WTC11 (cell line): ENCODE data around the gene CXCL11. TPM values are rescaled to one million over a fixed set of nuclear protein-coding genes. Genes with fewer than 3 reads are reported as not detected.

Source experiments
- ATAC-seq: fragments of 200-7000 bp; cut with Tn5 transposase; 2 replicates; pipeline ENCODE4 v1.10.0; 2021; ENCODE audit warnings: mild to moderate bottlenecking, moderate library complexity
- CTCF ChIA-PET: fragments of 300-600 bp; sonication (Branson Sonifier 250); formaldehyde crosslinking; loops from one replicate; lab custom pipeline; 2021; ENCODE audit warnings: antibody characterized with exemption; lab: Charles Lee
- POLR2A ChIA-PET: fragments of 350-600 bp; sonication (Branson Sonifier 250); formaldehyde crosslinking; loops from one replicate; lab custom pipeline; 2021; ENCODE audit warnings: antibody characterized with exemption; lab: Charles Lee
- DNase-seq: peaks from one replicate; pipeline ENCODE4 v3.0.0; 2021; ENCODE audit warnings: low spot score
- H3K27ac Mint-ChIP-seq: 2 replicates; pipeline ENCODE4 v1.8.0; 2021; ENCODE audit warnings: mixed read lengths
- H3K27me3 Mint-ChIP-seq: 2 replicates; pipeline ENCODE4 v1.8.0; 2021; ENCODE audit warnings: low read depth, mild to moderate bottlenecking, moderate library complexity, mixed read lengths
- H3K36me3 Mint-ChIP-seq: 2 replicates; pipeline ENCODE4 v1.8.0; 2021; ENCODE audit warnings: mixed read lengths
- H3K4me1 Mint-ChIP-seq: 2 replicates; pipeline ENCODE4 v1.8.0; 2022; ENCODE audit warnings: mixed read lengths
- H3K4me3 Mint-ChIP-seq: 2 replicates; pipeline ENCODE4 v1.8.0; 2021; ENCODE audit warnings: mild to moderate bottlenecking, moderate library complexity, mixed read lengths
- H3K9me3 Mint-ChIP-seq: 2 replicates; pipeline ENCODE4 v1.8.0; 2021; ENCODE audit warnings: mixed read lengths
- ATF1 ChIP-seq: sonication (generic); formaldehyde crosslinking; IDR thresholded peaks from 2 replicates; pipeline ENCODE4 v1.8.1; 2023; ENCODE audit warnings: mild to moderate bottlenecking, moderate library complexity, missing genetic modification reagents
- FOXJ3 ChIP-seq: sonication (generic); formaldehyde crosslinking; IDR thresholded peaks from 2 replicates; pipeline ENCODE4 v1.9.0; 2021; ENCODE audit warnings: missing genetic modification reagents, mild to moderate bottlenecking, borderline replicate concordance
- FOXK1 ChIP-seq: sonication (generic); formaldehyde crosslinking; IDR thresholded peaks from 2 replicates; pipeline ENCODE4 v1.8.0; 2022; ENCODE audit warnings: mild to moderate bottlenecking, moderate library complexity, missing genetic modification reagents
- HMGA2 ChIP-seq: fragments of 250-450 bp; sonication (Bioruptor Pico); IDR thresholded peaks from 2 replicates; pipeline ENCODE4 v1.4.0; 2021; ENCODE audit warnings: mild to moderate bottlenecking, moderate library complexity
- KAT7 ChIP-seq: sonication (generic); formaldehyde crosslinking; IDR thresholded peaks from 2 replicates; pipeline ENCODE4 v1.8.1; 2023; ENCODE audit warnings: missing genetic modification reagents, mild to moderate bottlenecking, borderline replicate concordance
- NFATC4 ChIP-seq: fragments of 250-450 bp; sonication (Bioruptor Pico); IDR thresholded peaks from 2 replicates; pipeline ENCODE4 v1.9.0; 2021; ENCODE audit warnings: mild to moderate bottlenecking
- NFE2L1 ChIP-seq: sonication (generic); formaldehyde crosslinking; IDR thresholded peaks from 2 replicates; pipeline ENCODE4 v1.8.1; 2023; ENCODE audit warnings: missing genetic modification reagents
- NR1H2 ChIP-seq: sonication (generic); formaldehyde crosslinking; IDR thresholded peaks from 2 replicates; pipeline ENCODE4 v1.9.0; 2021; ENCODE audit warnings: mild to moderate bottlenecking, moderate library complexity, missing genetic modification reagents
- RELA ChIP-seq: sonication (generic); formaldehyde crosslinking; IDR thresholded peaks from 2 replicates; pipeline ENCODE4 v1.8.1; 2022; ENCODE audit warnings: missing genetic modification reagents, mild to moderate bottlenecking, borderline replicate concordance
- SOX15 ChIP-seq: fragments of 250-450 bp; sonication (Bioruptor Pico); IDR thresholded peaks from 2 replicates; pipeline ENCODE4 v1.9.0; 2021; ENCODE audit warnings: mild to moderate bottlenecking
- SP1 ChIP-seq: sonication (generic); formaldehyde crosslinking; conservative IDR thresholded peaks from 2 replicates; pipeline ENCODE4 v1.8.1; 2022; ENCODE audit warnings: missing genetic modification reagents
- TEAD1 ChIP-seq: sonication (generic); formaldehyde crosslinking; IDR thresholded peaks from 2 replicates; pipeline ENCODE4 v1.8.0; 2022; ENCODE audit warnings: mild to moderate bottlenecking, missing genetic modification reagents
- TEAD4 ChIP-seq: sonication (generic); formaldehyde crosslinking; IDR thresholded peaks from 2 replicates; pipeline ENCODE4 v1.8.0; 2022; ENCODE audit warnings: mild to moderate bottlenecking, missing genetic modification reagents
- ZNF263 ChIP-seq: sonication (generic); formaldehyde crosslinking; IDR thresholded peaks from 2 replicates; pipeline ENCODE4 v1.8.1; 2022; ENCODE audit warnings: low read depth, mild to moderate bottlenecking, moderate library complexity, missing genetic modification reagents
- ZNF396 ChIP-seq: fragments of 250-450 bp; sonication (Bioruptor Pico); IDR thresholded peaks from 2 replicates; pipeline ENCODE4 v1.8.0; 2021; ENCODE audit warnings: mild to moderate bottlenecking, moderate library complexity, borderline replicate concordance
- ZNF671 ChIP-seq: fragments of 250-450 bp; sonication (Bioruptor Pico); IDR thresholded peaks from 2 replicates; pipeline ENCODE4 v1.8.0; 2021; ENCODE audit warnings: mild to moderate bottlenecking
- total RNA-seq: library from RNA; stranded (reverse); gene quantifications from 3 replicates; pipeline ENCODE4 v1.2.3, GENCODE V29; 2021
- TF ChIP-seq, protein P1 (sequence below): sonication (generic); formaldehyde crosslinking; IDR thresholded peaks from 2 replicates; pipeline ENCODE4 v1.8.1; 2023; ENCODE audit warnings: mild to moderate bottlenecking, missing genetic modification reagents, moderate library complexity
- TF ChIP-seq, protein P2 (sequence below): sonication (generic); formaldehyde crosslinking; IDR thresholded peaks from 2 replicates; pipeline ENCODE4 v1.8.1; 2022; ENCODE audit warnings: mild to moderate bottlenecking, missing genetic modification reagents, moderate library complexity, borderline replicate concordance
- TF ChIP-seq, protein P3 (sequence below): sonication (generic); formaldehyde crosslinking; IDR thresholded peaks from 2 replicates; pipeline ENCODE4 v1.8.0; 2023; ENCODE audit warnings: missing genetic modification reagents, mild to moderate bottlenecking, borderline replicate concordance
- TF ChIP-seq, protein P4 (sequence below): fragments of 250-450 bp; sonication (Bioruptor Pico); IDR thresholded peaks from 2 replicates; pipeline ENCODE4 v1.9.0; 2021; ENCODE audit warnings: moderate library complexity, mild to moderate bottlenecking, inconsistent platforms, borderline replicate concordance
- TF ChIP-seq, protein P5 (sequence below): sonication (generic); formaldehyde crosslinking; IDR thresholded peaks from 2 replicates; pipeline ENCODE4 v1.8.1; 2022; ENCODE audit warnings: missing genetic modification reagents, borderline replicate concordance
- TF ChIP-seq, protein P6 (sequence below): fragments of 200-600 bp; IDR thresholded peaks from 2 replicates; pipeline ENCODE4 v1.8.0; 2022; ENCODE audit warnings: antibody characterized with exemption

CXCL11 gene
- total RNA-seq, 1 experiment from 2014 or later: 0.20 TPM

DNA sequence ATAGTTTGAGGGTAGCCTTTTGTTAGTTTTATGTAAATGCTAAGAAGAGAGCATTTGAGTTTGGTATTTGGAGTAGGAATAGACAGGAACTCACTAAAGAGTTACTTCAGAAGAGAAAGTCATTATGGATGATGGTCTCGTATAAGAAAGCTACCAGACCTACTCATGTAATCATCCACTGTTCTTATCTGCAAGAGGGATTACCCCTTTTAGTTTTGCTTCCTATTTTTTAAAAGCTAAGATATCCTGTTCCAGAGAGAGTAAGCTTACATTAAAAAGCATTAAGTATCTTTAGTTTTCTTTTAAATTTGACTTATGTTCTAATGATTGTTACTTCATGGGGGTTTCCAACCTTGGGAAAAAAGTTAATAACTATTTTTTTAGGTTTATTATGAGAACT is 26.1 kb upstream of the CXCL11 start:
- Mint-ChIP-seq H3K4me3 (no peak overlapping the region), H3K36me3 (no peaks in the 10 kb centered on the region), H3K9me3 (no peaks in the 10 kb centered on the region), H3K27ac (no peak overlapping the region), H3K27me3 (no peaks in the 10 kb centered on the region), H3K4me1 (peaks cover 4% of the 10 kb centered on the region)
- POLR2A ChIA-PET: interaction anchor here (0.7 kb wide), 1 partner anchor 629 kb away, joined by 3 read pairs; no protein-coding TSS in a partner anchor
- TF ChIP-seq RELA (CRISPR knock-in tag): no peak
- TF ChIP-seq, protein P1, sequence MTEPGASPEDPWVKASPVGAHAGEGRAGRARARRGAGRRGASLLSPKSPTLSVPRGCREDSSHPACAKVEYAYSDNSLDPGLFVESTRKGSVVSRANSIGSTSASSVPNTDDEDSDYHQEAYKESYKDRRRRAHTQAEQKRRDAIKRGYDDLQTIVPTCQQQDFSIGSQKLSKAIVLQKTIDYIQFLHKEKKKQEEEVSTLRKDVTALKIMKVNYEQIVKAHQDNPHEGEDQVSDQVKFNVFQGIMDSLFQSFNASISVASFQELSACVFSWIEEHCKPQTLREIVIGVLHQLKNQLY (CRISPR knock-in tag): no peak
- no peak for ATAC-seq
- DNase-seq: no peak
- CTCF ChIA-PET: interaction anchor here (0.7 to 3.2 kb wide), 3 partner anchors 66 to 247 kb away, joined by 3 to 17 read pairs (median 8); no protein-coding TSS in a partner anchor

DNA sequence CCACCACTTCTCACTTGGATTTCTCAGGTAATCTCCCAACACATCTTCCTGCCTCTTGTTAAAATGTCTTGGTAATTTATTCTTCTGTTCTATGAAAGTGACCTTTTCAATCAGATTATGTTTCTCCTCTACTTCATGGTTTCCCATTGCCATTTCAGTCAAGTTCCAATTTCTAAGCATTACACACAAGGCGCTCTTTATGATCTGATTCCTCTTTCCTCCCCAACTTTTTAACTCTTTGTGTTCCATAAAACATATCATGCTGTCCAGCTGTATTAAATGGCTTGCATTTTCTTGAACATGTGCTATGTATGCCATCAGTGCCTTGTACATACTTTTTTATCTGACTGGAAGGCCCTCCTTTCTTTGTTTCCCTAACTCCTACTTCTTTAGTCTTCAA is 25.6 kb upstream of the CXCL11 start:
- ChIA-PET CTCF (interaction anchor here (3.2 kb wide), 1 partner anchor 66 kb away, joined by 17 read pairs; no protein-coding TSS in a partner anchor), POLR2A (no interaction called here)
- Mint-ChIP-seq H3K4me3 (no peak overlapping the region), H3K27me3 (no peaks in the 10 kb centered on the region), H3K27ac (no peak overlapping the region), H3K9me3 (no peaks in the 10 kb centered on the region), H3K36me3 (no peaks in the 10 kb centered on the region), H3K4me1 (peaks cover 6% of the 10 kb centered on the region)
- ATAC-seq (no peak), DNase-seq (no peak)
- no peak for TF ChIP-seq HMGA2
- TF ChIP-seq, protein P2, sequence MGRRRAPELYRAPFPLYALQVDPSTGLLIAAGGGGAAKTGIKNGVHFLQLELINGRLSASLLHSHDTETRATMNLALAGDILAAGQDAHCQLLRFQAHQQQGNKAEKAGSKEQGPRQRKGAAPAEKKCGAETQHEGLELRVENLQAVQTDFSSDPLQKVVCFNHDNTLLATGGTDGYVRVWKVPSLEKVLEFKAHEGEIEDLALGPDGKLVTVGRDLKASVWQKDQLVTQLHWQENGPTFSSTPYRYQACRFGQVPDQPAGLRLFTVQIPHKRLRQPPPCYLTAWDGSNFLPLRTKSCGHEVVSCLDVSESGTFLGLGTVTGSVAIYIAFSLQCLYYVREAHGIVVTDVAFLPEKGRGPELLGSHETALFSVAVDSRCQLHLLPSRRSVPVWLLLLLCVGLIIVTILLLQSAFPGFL (CRISPR knock-in tag): no peak
- TF ChIP-seq, protein P3, sequence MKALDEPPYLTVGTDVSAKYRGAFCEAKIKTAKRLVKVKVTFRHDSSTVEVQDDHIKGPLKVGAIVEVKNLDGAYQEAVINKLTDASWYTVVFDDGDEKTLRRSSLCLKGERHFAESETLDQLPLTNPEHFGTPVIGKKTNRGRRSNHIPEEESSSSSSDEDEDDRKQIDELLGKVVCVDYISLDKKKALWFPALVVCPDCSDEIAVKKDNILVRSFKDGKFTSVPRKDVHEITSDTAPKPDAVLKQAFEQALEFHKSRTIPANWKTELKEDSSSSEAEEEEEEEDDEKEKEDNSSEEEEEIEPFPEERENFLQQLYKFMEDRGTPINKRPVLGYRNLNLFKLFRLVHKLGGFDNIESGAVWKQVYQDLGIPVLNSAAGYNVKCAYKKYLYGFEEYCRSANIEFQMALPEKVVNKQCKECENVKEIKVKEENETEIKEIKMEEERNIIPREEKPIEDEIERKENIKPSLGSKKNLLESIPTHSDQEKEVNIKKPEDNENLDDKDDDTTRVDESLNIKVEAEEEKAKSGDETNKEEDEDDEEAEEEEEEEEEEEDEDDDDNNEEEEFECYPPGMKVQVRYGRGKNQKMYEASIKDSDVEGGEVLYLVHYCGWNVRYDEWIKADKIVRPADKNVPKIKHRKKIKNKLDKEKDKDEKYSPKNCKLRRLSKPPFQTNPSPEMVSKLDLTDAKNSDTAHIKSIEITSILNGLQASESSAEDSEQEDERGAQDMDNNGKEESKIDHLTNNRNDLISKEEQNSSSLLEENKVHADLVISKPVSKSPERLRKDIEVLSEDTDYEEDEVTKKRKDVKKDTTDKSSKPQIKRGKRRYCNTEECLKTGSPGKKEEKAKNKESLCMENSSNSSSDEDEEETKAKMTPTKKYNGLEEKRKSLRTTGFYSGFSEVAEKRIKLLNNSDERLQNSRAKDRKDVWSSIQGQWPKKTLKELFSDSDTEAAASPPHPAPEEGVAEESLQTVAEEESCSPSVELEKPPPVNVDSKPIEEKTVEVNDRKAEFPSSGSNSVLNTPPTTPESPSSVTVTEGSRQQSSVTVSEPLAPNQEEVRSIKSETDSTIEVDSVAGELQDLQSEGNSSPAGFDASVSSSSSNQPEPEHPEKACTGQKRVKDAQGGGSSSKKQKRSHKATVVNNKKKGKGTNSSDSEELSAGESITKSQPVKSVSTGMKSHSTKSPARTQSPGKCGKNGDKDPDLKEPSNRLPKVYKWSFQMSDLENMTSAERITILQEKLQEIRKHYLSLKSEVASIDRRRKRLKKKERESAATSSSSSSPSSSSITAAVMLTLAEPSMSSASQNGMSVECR (CRISPR knock-in tag): no peak
- TF ChIP-seq, protein P4, sequence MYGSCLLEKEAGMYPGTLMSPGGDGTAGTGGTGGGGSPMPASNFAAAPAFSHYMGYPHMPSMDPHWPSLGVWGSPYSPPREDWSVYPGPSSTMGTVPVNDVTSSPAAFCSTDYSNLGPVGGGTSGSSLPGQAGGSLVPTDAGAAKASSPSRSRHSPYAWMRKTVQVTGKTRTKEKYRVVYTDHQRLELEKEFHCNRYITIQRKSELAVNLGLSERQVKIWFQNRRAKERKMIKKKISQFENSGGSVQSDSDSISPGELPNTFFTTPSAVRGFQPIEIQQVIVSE (CRISPR knock-in tag): no peak

DNA sequence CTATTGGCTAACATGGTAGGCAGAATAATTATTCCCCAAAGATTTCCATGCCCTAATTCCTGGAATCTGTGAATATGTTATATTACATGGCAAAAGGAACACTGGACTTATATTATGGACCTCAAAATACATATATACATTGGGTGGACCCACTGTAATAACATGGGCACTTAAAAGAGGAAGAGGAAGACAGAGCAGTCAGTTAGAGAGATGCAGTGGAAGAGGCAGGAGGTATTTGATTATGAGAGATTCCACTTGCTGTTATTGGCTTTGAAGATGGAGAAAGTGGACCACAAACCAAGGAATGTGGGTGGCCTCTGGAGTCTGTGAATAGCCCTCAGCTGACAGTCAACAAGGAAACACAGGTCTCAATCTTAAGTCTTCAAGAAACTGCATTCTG is 24.6 kb upstream of the CXCL11 start:
- Mint-ChIP-seq H3K9me3 (no peaks in the 10 kb centered on the region), H3K4me3 (no peak overlapping the region), H3K4me1 (peaks cover 15% of the 10 kb centered on the region), H3K27me3 (no peaks in the 10 kb centered on the region), H3K27ac (no peak overlapping the region), H3K36me3 (no peaks in the 10 kb centered on the region)
- POLR2A ChIA-PET: no interaction called here
- CTCF ChIA-PET: no interaction called here
- no peak for ATAC-seq
- DNase-seq: no peak
- TF ChIP-seq ZNF396 (CRISPR knock-in tag): no peak
- TF ChIP-seq SP1 (CRISPR knock-in tag): no peak
- TF ChIP-seq, protein P5, sequence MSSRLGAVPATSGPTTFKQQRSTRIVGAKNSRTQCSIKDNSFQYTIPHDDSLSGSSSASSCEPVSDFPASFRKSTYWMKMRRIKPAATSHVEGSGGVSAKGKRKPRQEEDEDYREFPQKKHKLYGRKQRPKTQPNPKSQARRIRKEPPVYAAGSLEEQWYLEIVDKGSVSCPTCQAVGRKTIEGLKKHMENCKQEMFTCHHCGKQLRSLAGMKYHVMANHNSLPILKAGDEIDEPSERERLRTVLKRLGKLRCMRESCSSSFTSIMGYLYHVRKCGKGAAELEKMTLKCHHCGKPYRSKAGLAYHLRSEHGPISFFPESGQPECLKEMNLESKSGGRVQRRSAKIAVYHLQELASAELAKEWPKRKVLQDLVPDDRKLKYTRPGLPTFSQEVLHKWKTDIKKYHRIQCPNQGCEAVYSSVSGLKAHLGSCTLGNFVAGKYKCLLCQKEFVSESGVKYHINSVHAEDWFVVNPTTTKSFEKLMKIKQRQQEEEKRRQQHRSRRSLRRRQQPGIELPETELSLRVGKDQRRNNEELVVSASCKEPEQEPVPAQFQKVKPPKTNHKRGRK: no peak
- no peak for TF ChIP-seq TEAD4 (CRISPR knock-in tag)
- no peak for TF ChIP-seq FOXK1 (CRISPR knock-in tag)
- TF ChIP-seq ZNF671 (CRISPR knock-in tag): no peak
- TF ChIP-seq NR1H2 (CRISPR knock-in tag): no peak
- no peak for TF ChIP-seq NFATC4 (CRISPR knock-in tag)
- TF ChIP-seq SOX15 (CRISPR knock-in tag): no peak
- TF ChIP-seq FOXJ3 (CRISPR knock-in tag): no peak
- no peak for TF ChIP-seq KAT7 (CRISPR knock-in tag)
- TF ChIP-seq NFE2L1: no peak
- TF ChIP-seq ZNF263 (CRISPR knock-in tag): no peak
- TF ChIP-seq TEAD1 (CRISPR knock-in tag): no peak
- TF ChIP-seq, protein P6, sequence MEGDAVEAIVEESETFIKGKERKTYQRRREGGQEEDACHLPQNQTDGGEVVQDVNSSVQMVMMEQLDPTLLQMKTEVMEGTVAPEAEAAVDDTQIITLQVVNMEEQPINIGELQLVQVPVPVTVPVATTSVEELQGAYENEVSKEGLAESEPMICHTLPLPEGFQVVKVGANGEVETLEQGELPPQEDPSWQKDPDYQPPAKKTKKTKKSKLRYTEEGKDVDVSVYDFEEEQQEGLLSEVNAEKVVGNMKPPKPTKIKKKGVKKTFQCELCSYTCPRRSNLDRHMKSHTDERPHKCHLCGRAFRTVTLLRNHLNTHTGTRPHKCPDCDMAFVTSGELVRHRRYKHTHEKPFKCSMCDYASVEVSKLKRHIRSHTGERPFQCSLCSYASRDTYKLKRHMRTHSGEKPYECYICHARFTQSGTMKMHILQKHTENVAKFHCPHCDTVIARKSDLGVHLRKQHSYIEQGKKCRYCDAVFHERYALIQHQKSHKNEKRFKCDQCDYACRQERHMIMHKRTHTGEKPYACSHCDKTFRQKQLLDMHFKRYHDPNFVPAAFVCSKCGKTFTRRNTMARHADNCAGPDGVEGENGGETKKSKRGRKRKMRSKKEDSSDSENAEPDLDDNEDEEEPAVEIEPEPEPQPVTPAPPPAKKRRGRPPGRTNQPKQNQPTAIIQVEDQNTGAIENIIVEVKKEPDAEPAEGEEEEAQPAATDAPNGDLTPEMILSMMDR: no peak
- TF ChIP-seq ATF1 (CRISPR knock-in tag): no peak
